H9 (cell line): ENCODE results near the gene ZNF224. TPM values are rescaled to one million over a fixed set of nuclear protein-coding genes. Genes with fewer than 3 reads are reported as not detected.
"Not testable (repeated sequence)": the region's sequence is repeated elsewhere in the genome, so short reads cannot be mapped to it uniquely, and the experiment has no call there.

ENCODE experiments used
- DNase-seq: peaks from one replicate; pipeline ENCODE4 v3.0.0-alpha.2; 2017
- H2AFZ ChIP-seq: one replicate; pipeline ENCODE4 v1.6.1; 2013; ENCODE audit warnings: mild to moderate bottlenecking, low read length, control low read depth, moderate library complexity
- H2AK5ac ChIP-seq: 2 replicates; pipeline ENCODE4 v1.6.1; 2013; ENCODE audit warnings: low read length, control low read depth, mixed read lengths; ENCODE audit not compliant: insufficient read length
- H2BK120ac ChIP-seq: one replicate; pipeline ENCODE4 v1.6.1; 2013; ENCODE audit warnings: low read depth, mild to moderate bottlenecking, low read length, control low read depth, inconsistent platforms; ENCODE audit not compliant: poor library complexity, severe bottlenecking
- H2BK12ac ChIP-seq: 2 replicates; pipeline ENCODE4 v1.6.1; 2013; ENCODE audit warnings: low read length, control low read depth, mixed read lengths, low read depth; ENCODE audit not compliant: insufficient read length
- H2BK15ac ChIP-seq: 2 replicates; pipeline ENCODE4 v1.6.1; 2013; ENCODE audit warnings: low read depth, low read length, control low read depth
- H2BK20ac ChIP-seq: one replicate; pipeline ENCODE4 v1.6.1; 2013; ENCODE audit warnings: low read depth, mild to moderate bottlenecking, low read length, control low read depth, inconsistent platforms; ENCODE audit not compliant: poor library complexity, severe bottlenecking
- H2BK5ac ChIP-seq: 2 replicates; pipeline ENCODE4 v1.6.1; 2013; ENCODE audit warnings: low read length, control low read depth, mixed read lengths; ENCODE audit not compliant: insufficient read length
- H3K14ac ChIP-seq: 2 replicates; pipeline ENCODE4 v1.6.1; 2013; ENCODE audit warnings: low read length, control low read depth; ENCODE audit not compliant: insufficient read depth
- H3K18ac ChIP-seq: 2 replicates; pipeline ENCODE4 v1.6.1; 2013; ENCODE audit warnings: low read depth, mild to moderate bottlenecking, mixed read lengths, low read length, control low read depth; ENCODE audit not compliant: insufficient read length
- H3K23ac ChIP-seq: 2 replicates; pipeline ENCODE4 v1.6.1; 2013; ENCODE audit warnings: low read length, control low read depth, mixed read lengths, low read depth; ENCODE audit not compliant: insufficient read length
- H3K23me2 ChIP-seq: 2 replicates; pipeline ENCODE4 v1.6.1; 2013; ENCODE audit warnings: low read depth, mild to moderate bottlenecking, mixed read lengths, low read length, control low read depth; ENCODE audit not compliant: insufficient read length, poor library complexity, severe bottlenecking
- H3K27ac ChIP-seq: 2 replicates; pipeline ENCODE4 v1.5.1; 2013; ENCODE audit warnings: low read length, control low read depth, mixed read lengths, low read depth; ENCODE audit not compliant: insufficient read length
- H3K27me3 ChIP-seq: 2 replicates; pipeline ENCODE4 v1.6.1; 2013; ENCODE audit warnings: low read length, control low read depth, inconsistent platforms; ENCODE audit not compliant: insufficient read depth
- H3K4ac ChIP-seq: 2 replicates; pipeline ENCODE4 v1.6.1; 2013; ENCODE audit warnings: low read depth, mild to moderate bottlenecking, control low read depth, inconsistent platforms, low read length, moderate library complexity
- H3K4me1 ChIP-seq: 2 replicates; pipeline ENCODE4 v1.6.1; 2013; ENCODE audit warnings: low read length, control low read depth, inconsistent platforms; ENCODE audit not compliant: insufficient read depth
- H3K4me2 ChIP-seq: 2 replicates; pipeline ENCODE4 v1.6.1; 2013; ENCODE audit warnings: low read length, control low read depth, mixed read lengths; ENCODE audit not compliant: insufficient read length, insufficient read depth
- H3K56ac ChIP-seq: 2 replicates; pipeline ENCODE4 v1.6.1; 2013; ENCODE audit warnings: low read depth, mild to moderate bottlenecking, mixed read lengths, low read length, control low read depth; ENCODE audit not compliant: insufficient read length
- H3K79me1 ChIP-seq: 2 replicates; pipeline ENCODE4 v1.6.1; 2013; ENCODE audit warnings: low read depth, mild to moderate bottlenecking, moderate library complexity, low read length, control low read depth, inconsistent platforms; ENCODE audit not compliant: insufficient read depth, poor library complexity, severe bottlenecking
- H3K79me2 ChIP-seq: 2 replicates; pipeline ENCODE4 v1.6.1; 2013; ENCODE audit warnings: low read length, control low read depth, inconsistent platforms; ENCODE audit not compliant: insufficient read depth
- H3K9ac ChIP-seq: 2 replicates; pipeline ENCODE4 v1.6.1; 2013; ENCODE audit warnings: low read length, control low read depth, mixed read lengths; ENCODE audit not compliant: insufficient read length; ENCODE audit errors: extremely low read depth
- H3K9me3 ChIP-seq: one replicate; pipeline ENCODE4 v1.6.1; 2013; ENCODE audit warnings: low read depth, low read length, inconsistent platforms; ENCODE audit not compliant: control insufficient read depth
- H3T11ph ChIP-seq: one replicate; pipeline ENCODE4 v1.6.1; 2013; ENCODE audit warnings: mild to moderate bottlenecking, low read length, control low read depth, inconsistent platforms
- H4K20me1 ChIP-seq: one replicate; pipeline ENCODE4 v1.6.1; 2013; ENCODE audit not compliant: control insufficient read depth, insufficient read length, insufficient read depth
- H4K5ac ChIP-seq: 2 replicates; pipeline ENCODE4 v1.6.1; 2013; ENCODE audit warnings: low read depth, mild to moderate bottlenecking, mixed read lengths, low read length, control low read depth; ENCODE audit not compliant: insufficient read length
- H4K8ac ChIP-seq: replicated peaks from 2 replicates; pipeline ENCODE4 v1.6.1; 2013; ENCODE audit warnings: low read length, control low read depth, mixed read lengths, low read depth; ENCODE audit not compliant: insufficient read length
- H4K91ac ChIP-seq: 2 replicates; pipeline ENCODE4 v1.6.1; 2013; ENCODE audit warnings: low read depth, mild to moderate bottlenecking, moderate library complexity, mixed read lengths, low read length, control low read depth; ENCODE audit not compliant: insufficient read length
- H3K27ac Mint-ChIP-seq, 3 experiments: 2 replicates in 2 of 3; 3 replicates in 1 of 3; pipeline ENCODE4 v1.8.0; 2020 to 2021; ENCODE audit warnings: mixed read lengths in 3 of 3, mild to moderate bottlenecking in 1 of 3, moderate library complexity in 1 of 3
- H3K27me3 Mint-ChIP-seq: 2 replicates; pipeline ENCODE4 v1.8.0; 2021; ENCODE audit warnings: low read depth, mild to moderate bottlenecking, moderate library complexity, mixed read lengths
- H3K36me3 Mint-ChIP-seq, 3 experiments: 2 replicates in 2 of 3; 3 replicates in 1 of 3; pipeline ENCODE4 v1.8.0; 2020 to 2021; ENCODE audit warnings: low read depth in 3 of 3, mixed read lengths in 3 of 3; ENCODE audit not compliant: insufficient read depth in 1 of 3
- H3K4me1 Mint-ChIP-seq, 2 experiments: 2 replicates each; pipeline ENCODE4 v1.8.0; 2020; ENCODE audit warnings: mixed read lengths in 2 of 2
- H3K4me3 Mint-ChIP-seq, 2 experiments: 2 replicates in 1 of 2; 3 replicates in 1 of 2; pipeline ENCODE4 v1.8.0; 2020 to 2021; ENCODE audit warnings: mild to moderate bottlenecking in 2 of 2, mixed read lengths in 2 of 2, moderate library complexity in 1 of 2
- H3K9me3 Mint-ChIP-seq, 2 experiments: 2 replicates in 1 of 2; 3 replicates in 1 of 2; pipeline ENCODE4 v1.8.0; 2020; ENCODE audit warnings: mild to moderate bottlenecking in 2 of 2, mixed read lengths in 2 of 2, moderate library complexity in 1 of 2
- WGBS: extraction: QIAGEN DNeasy Blood & Tissue Kit; methylation state at CpG from one replicate; pipeline ENCODE4 v1.1.7; 2013; ENCODE audit warnings: missing lambda C conversion rate, low lambda C conversion rate, mixed read lengths; ENCODE audit not compliant: insufficient read length; ENCODE audit errors: extremely low coverage; 5-methylcytosine and 5-hydroxymethylcytosine counted together
- total RNA-seq: library from RNA; stranded (reverse); gene quantifications from 2 replicates; pipeline ENCODE4 v1.2.1, GENCODE V29; 2021
- TF ChIP-seq, protein P1 (sequence below): fragments of 200-600 bp; sonication (generic); conservative IDR thresholded peaks from 3 replicates; pipeline ENCODE4 v1.8.0; 2021; ENCODE audit warnings: antibody characterized with exemption, mild to moderate bottlenecking

Gene ZNF224
- total RNA-seq, 1 experiment from 2014 or later, result 19.0 TPM

GRCh38 chr19:44113784-44114390, 19.7 kb downstream of the ZNF224 start:
- H3K27ac ChIP-seq, result no peak overlapping the region

GRCh38 chr19:44121162-44121561, 27.0 kb downstream of the ZNF224 start:
- H2AK5ac ChIP-seq, H2BK15ac ChIP-seq, H4K5ac ChIP-seq, H3K27ac ChIP-seq, H3K4ac ChIP-seq, H3T11ph ChIP-seq, H2BK12ac ChIP-seq, H3K9ac ChIP-seq, H3K18ac ChIP-seq, H3K27me3 ChIP-seq, H3K27me3 Mint-ChIP-seq, H4K20me1 ChIP-seq, H2BK120ac ChIP-seq, H3K4me1 ChIP-seq, H3K23me2 ChIP-seq, H2BK20ac ChIP-seq, H3K23ac ChIP-seq, H3K79me2 ChIP-seq, H3K14ac ChIP-seq, DNase-seq, H3K4me3 Mint-ChIP-seq, H3K4me2 ChIP-seq, H2BK5ac ChIP-seq, H3K9me3 ChIP-seq, H2AFZ ChIP-seq, H3K4me1 Mint-ChIP-seq, H4K8ac ChIP-seq, H4K91ac ChIP-seq, H3K56ac ChIP-seq, H3K27ac Mint-ChIP-seq, H3K79me1 ChIP-seq: not testable (repeated sequence)
- H3K36me3 Mint-ChIP-seq, result peaks cover 61 to 86% (median 78%) of the 10 kb centered on the region in 3 experiments
- no CpG with 5 or more reads among the region's 4 CpGs for WGBS
- H3K9me3 Mint-ChIP-seq, result peaks cover 15 to 23% of the 10 kb centered on the region in 2 experiments; a peak in 4 of 5 replicates

More at GRCh38 chr19:44113784-44114390, 19.7 kb downstream of the ZNF224 start:
- Mint-ChIP-seq H3K4me1 (peaks cover 5 to 14% of the 10 kb centered on the region in 2 experiments), H3K36me3 (peaks cover 20 to 45% (median 41%) of the 10 kb centered on the region in 3 experiments), H3K27me3 (no peaks in the 10 kb centered on the region; the same call in 1 of the 2 replicates), H3K27ac (peak overlapping the region in 2 of 3 experiments; percentile 65 to 89; a peak in 1 of 7 replicates), H3K9me3 (peaks cover 24 to 28% of the 10 kb centered on the region in 2 experiments), H3K4me3 (peak overlapping the region; percentile 94 to 98)
- DNase-seq, result peak; percentile 29
- Histone ChIP-seq H3K9me3 (no peaks in the 10 kb centered on the region), H4K8ac (no peak overlapping the region), H2BK15ac (no peak overlapping the region), H2AK5ac (no peak overlapping the region), H2AFZ (no peak overlapping the region), H3K23me2 (no peaks in the 10 kb centered on the region), H3K27me3 (no peaks in the 10 kb centered on the region), H3K79me2 (no peaks in the 10 kb centered on the region), H2BK120ac (no peak overlapping the region), H3K23ac (no peak overlapping the region), H3K56ac (no peak overlapping the region), H3K9ac (peak overlapping the region; percentile 65), H4K91ac (no peak overlapping the region), H3K14ac (no peak overlapping the region), H3K4ac (no peak overlapping the region), H2BK20ac (no peak overlapping the region), H2BK5ac (no peak overlapping the region), H3T11ph (no peak overlapping the region), H4K20me1 (no peaks in the 10 kb centered on the region), H2BK12ac (no peak overlapping the region), H4K5ac (no peak overlapping the region), H3K4me2 (peak overlapping the region; percentile 57), H3K79me1 (peaks cover 2% of the 10 kb centered on the region), H3K18ac (no peak overlapping the region), H3K4me1 (no peaks in the 10 kb centered on the region)
- TF ChIP-seq, protein P1, sequence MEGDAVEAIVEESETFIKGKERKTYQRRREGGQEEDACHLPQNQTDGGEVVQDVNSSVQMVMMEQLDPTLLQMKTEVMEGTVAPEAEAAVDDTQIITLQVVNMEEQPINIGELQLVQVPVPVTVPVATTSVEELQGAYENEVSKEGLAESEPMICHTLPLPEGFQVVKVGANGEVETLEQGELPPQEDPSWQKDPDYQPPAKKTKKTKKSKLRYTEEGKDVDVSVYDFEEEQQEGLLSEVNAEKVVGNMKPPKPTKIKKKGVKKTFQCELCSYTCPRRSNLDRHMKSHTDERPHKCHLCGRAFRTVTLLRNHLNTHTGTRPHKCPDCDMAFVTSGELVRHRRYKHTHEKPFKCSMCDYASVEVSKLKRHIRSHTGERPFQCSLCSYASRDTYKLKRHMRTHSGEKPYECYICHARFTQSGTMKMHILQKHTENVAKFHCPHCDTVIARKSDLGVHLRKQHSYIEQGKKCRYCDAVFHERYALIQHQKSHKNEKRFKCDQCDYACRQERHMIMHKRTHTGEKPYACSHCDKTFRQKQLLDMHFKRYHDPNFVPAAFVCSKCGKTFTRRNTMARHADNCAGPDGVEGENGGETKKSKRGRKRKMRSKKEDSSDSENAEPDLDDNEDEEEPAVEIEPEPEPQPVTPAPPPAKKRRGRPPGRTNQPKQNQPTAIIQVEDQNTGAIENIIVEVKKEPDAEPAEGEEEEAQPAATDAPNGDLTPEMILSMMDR, result no peak
- whole genome bisulfite sequencing, result no CpG with 5 or more reads among the region's 18 CpGs
